ENCODE data around the gene CYBA.

Gene CYBA

GRCh38 chr16:88631920-88632586 lies 18.8 kb downstream of the CYBA start:
- no peak for DNase-seq (ENCODE audit: low spot score)

- no peak for DNase-seq (ENCODE audit: low spot score)
Observed at GRCh38 chr16:88631384-88631783, 19.5 kb downstream of the CYBA start.

GRCh38 chr16:88630941-88631340 lies 19.9 kb downstream of the CYBA start:
- DNase-seq (ENCODE audit: low spot score): no peak

GRCh38 chr16:88630433-88630832 lies 20.4 kb downstream of the CYBA start:
- no peak for DNase-seq (ENCODE audit: low spot score)

- no peak for DNase-seq (ENCODE audit: low spot score)
Observed at GRCh38 chr16:88629835-88630234, 21.0 kb downstream of the CYBA start.

GRCh38 chr16:88628512-88628974 lies 22.3 kb downstream of the CYBA start:
- DNase-seq (ENCODE audit: low spot score): peak; percentile 53

GRCh38 chr16:88627531-88628411 lies 23.1 kb downstream of the CYBA start:
- no peak for DNase-seq (ENCODE audit: low spot score)

- DNase-seq (ENCODE audit: low spot score): no peak
Observed at GRCh38 chr16:88626646-88627045, 24.2 kb downstream of the CYBA start.

GRCh38 chr16:88624977-88625576 lies 25.8 kb downstream of the CYBA start:
- no peak for DNase-seq (ENCODE audit: low spot score)

- no peak for DNase-seq (ENCODE audit: low spot score)
Observed at GRCh38 chr16:88624481-88624880, 26.4 kb downstream of the CYBA start.

GRCh38 chr16:88623858-88624257 lies 27.0 kb downstream of the CYBA start:
- no peak for DNase-seq (ENCODE audit: low spot score)

GRCh38 chr16:88622866-88623265 lies 28.0 kb downstream of the CYBA start:
- no peak for DNase-seq (ENCODE audit: low spot score)

- no peak for DNase-seq (ENCODE audit: low spot score)
Observed at GRCh38 chr16:88622125-88622524, 28.7 kb downstream of the CYBA start.

- DNase-seq (ENCODE audit: low spot score): no peak
Observed at GRCh38 chr16:88619859-88620815, 30.7 kb downstream of the CYBA start.

GRCh38 chr16:88618956-88619667 lies 31.7 kb downstream of the CYBA start:
- no peak for DNase-seq (ENCODE audit: low spot score)

- DNase-seq (ENCODE audit: low spot score): no peak
Observed at GRCh38 chr16:88618182-88618955, 32.5 kb downstream of the CYBA start.

- DNase-seq (ENCODE audit: low spot score): no peak
Observed at GRCh38 chr16:88617268-88618031, 33.4 kb downstream of the CYBA start.

- no peak for DNase-seq (ENCODE audit: low spot score)
Observed at GRCh38 chr16:88616736-88617135, 34.1 kb downstream of the CYBA start.

- DNase-seq (ENCODE audit: low spot score): no peak
Observed at GRCh38 chr16:88616320-88616719, 34.5 kb downstream of the CYBA start.
